Measurements from ENCODE around the gene SHISA9.

DNA sequence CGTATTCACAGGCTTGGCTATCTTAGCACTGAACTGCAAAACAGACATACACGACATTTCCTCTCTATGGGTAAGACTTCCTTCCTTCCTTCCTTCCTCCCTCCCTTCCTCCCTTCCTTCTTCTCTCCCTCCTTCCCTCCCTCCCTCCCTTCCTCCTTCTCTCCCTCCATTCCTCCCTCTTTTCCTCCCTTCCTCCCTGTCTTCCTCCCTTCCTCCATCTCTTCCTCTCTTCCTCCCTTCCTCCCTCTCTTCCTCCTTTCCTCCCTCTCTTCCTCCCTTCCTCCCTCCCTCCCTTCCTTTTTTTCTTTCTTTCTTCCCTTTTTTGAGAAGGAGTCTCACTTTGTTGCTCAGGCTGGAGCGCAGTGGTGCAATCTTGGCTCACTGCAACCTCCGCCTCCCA is 22.4 kb upstream of the SHISA9 start:
- TF ChIP-seq, protein P1, sequence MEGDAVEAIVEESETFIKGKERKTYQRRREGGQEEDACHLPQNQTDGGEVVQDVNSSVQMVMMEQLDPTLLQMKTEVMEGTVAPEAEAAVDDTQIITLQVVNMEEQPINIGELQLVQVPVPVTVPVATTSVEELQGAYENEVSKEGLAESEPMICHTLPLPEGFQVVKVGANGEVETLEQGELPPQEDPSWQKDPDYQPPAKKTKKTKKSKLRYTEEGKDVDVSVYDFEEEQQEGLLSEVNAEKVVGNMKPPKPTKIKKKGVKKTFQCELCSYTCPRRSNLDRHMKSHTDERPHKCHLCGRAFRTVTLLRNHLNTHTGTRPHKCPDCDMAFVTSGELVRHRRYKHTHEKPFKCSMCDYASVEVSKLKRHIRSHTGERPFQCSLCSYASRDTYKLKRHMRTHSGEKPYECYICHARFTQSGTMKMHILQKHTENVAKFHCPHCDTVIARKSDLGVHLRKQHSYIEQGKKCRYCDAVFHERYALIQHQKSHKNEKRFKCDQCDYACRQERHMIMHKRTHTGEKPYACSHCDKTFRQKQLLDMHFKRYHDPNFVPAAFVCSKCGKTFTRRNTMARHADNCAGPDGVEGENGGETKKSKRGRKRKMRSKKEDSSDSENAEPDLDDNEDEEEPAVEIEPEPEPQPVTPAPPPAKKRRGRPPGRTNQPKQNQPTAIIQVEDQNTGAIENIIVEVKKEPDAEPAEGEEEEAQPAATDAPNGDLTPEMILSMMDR (IDR thresholded peaks at IDR 0.05; ENCODE audit: low read length): no peak
- no peak for TF ChIP-seq EZH2 (IDR thresholded peaks at IDR 0.05; ENCODE audit: borderline replicate concordance, low read length)

Measured in OCI-LY1 (cell line).